K562 (cell line): ENCODE data around the gene ELMO3. TPM values are rescaled to one million over a fixed set of nuclear protein-coding genes. Genes with fewer than 3 reads are reported as not detected.

Source experiments
- AFF4 ChIP-seq: sonication (generic); formaldehyde crosslinking; IDR thresholded peaks from 2 replicates; pipeline ENCODE4 v1.8.0; 2023; ENCODE audit warnings: mild to moderate bottlenecking, missing genetic modification reagents
- ASH1L ChIP-seq: fragments of 450-650 bp; IDR thresholded peaks from 2 replicates; pipeline ENCODE4 v1.6.1; 2018; ENCODE audit warnings: borderline replicate concordance, mild to moderate bottlenecking, low read depth; ENCODE audit not compliant: partially characterized antibody
- DMBX1 ChIP-seq: fragments of 250-450 bp; sonication (Bioruptor Pico); IDR thresholded peaks from 2 replicates; pipeline ENCODE4 v1.8.0; 2022; ENCODE audit warnings: inconsistent platforms, mild to moderate bottlenecking, moderate library complexity, borderline replicate concordance
- MYBL2 ChIP-seq, 2 experiments: fragments of 450-650 bp in 1 of 2; sonication (generic) in 1 of 2; formaldehyde crosslinking in 1 of 2; IDR thresholded peaks; 2 replicates each; pipeline versions ENCODE4 v1.6.1 to v1.8.1; 2017 to 2022; ENCODE audit warnings: borderline replicate concordance in 1 of 2, inconsistent platforms in 1 of 2, low read depth in 1 of 2, mild to moderate bottlenecking in 1 of 2, missing genetic modification reagents in 1 of 2, moderate library complexity in 1 of 2
- RCOR1 ChIP-seq, 2 experiments: IDR thresholded peaks; 2 replicates each; pipeline ENCODE4 v1.6.1; 2012; ENCODE audit warnings: low read depth in 2 of 2, low read length in 2 of 2, borderline replicate concordance in 1 of 2, improper control_type of control experiment in 1 of 2
- TRIM24 ChIP-seq, 2 experiments: fragments of 450-650 bp; IDR thresholded peaks; 2 replicates each; pipeline ENCODE4 v1.6.1; 2016
- TRIM28 ChIP-seq: fragments of 450-650 bp; IDR thresholded peaks from 2 replicates; pipeline ENCODE4 v1.6.1; 2017
- UBTF ChIP-seq, 2 experiments: IDR thresholded peaks; 2 replicates each; pipeline ENCODE4 v1.6.1; 2012; ENCODE audit warnings: improper control_type of control experiment in 2 of 2, low read depth in 2 of 2, low read length in 2 of 2, borderline replicate concordance in 1 of 2
- ZNF143 ChIP-seq: sonication (generic); formaldehyde crosslinking; IDR thresholded peaks from 2 replicates; pipeline ENCODE4 v1.9.0; 2022; ENCODE audit warnings: mild to moderate bottlenecking, missing genetic modification reagents
- ZNF318 ChIP-seq, 2 experiments: fragments of 450-650 bp; IDR thresholded peaks; 2 replicates each; pipeline ENCODE4 v1.6.1; 2016; ENCODE audit warnings: mild to moderate bottlenecking in 2 of 2, borderline replicate concordance in 1 of 2, low read depth in 1 of 2, moderate library complexity in 1 of 2
- ZNF507 ChIP-seq: conservative IDR thresholded peaks from 2 replicates; pipeline ENCODE4 v1.6.1; 2017; ENCODE audit warnings: missing genetic modification characterization, missing compliant biosample characterization
- polyA plus RNA-seq, 8 experiments: library from polyadenylated mRNA; depleted of rRNA in 4 of 8; stranded (reverse) in 5 of 8; unstranded in 3 of 8; fragments of >200 nt; fragmentation: Nextera tagmentation in 2 of 8; fragmentation: Illumina TruSeq in 1 of 8; extraction: Ambion mirVana in 2 of 8; extraction: Trizol in 1 of 8; gene quantifications; 2 replicates each; pipeline versions ENCODE4 v1.2.1 to v1.2.3, GENCODE V29; 2011 to 2014; ENCODE audit warnings: inconsistent platforms in 1 of 8, missing spikeins in 1 of 8
- total RNA-seq, 7 experiments: library from RNA; depleted of rRNA in 6 of 7; stranded (reverse); fragments of >200 nt in 6 of 7; fragmentation: Illumina TruSeq in 2 of 7; extraction: Trizol in 2 of 7; gene quantifications; 2 replicates each; pipeline versions ENCODE4 v1.2.1 to v1.2.3, GENCODE V29; 2011 to 2021; ENCODE audit warnings: low replicate concordance in 1 of 7

The ELMO3 gene
- total and polyA plus RNA-seq, 9 of the 15 experiments (the other 6 are each of a cell fraction or from before 2014, with no cell fraction given), result 0.04 to 5.1 (median 1.5) TPM

GRCh38 chr16:67235816-67236562 lies 37.1 kb downstream of the ELMO3 start (continued):
- TF ChIP-seq ZNF318 (IDR thresholded peaks at IDR 0.05; ENCODE audit: borderline replicate concordance in 1 of 2, low read depth in 1 of 2) (no peak), MYBL2 (IDR thresholded peaks at IDR 0.05; ENCODE audit: low read depth) (no peak), MYBL2 (CRISPR knock-in tag; IDR thresholded peaks at IDR 0.05; ENCODE audit: borderline replicate concordance) (no peak), TRIM28 (no peak), AFF4 (CRISPR knock-in tag) (no peak), ASH1L (no peak), DMBX1 (CRISPR knock-in tag) (no peak), ZNF143 (CRISPR knock-in tag) (no peak), TRIM24 (IDR thresholded peaks at IDR 0.05) (no peak), RCOR1 (IDR thresholded peaks at IDR 0.05; ENCODE audit: borderline replicate concordance in 1 of 2, low read depth in 2 of 2, low read length in 2 of 2) (no peak), UBTF (IDR thresholded peaks at IDR 0.05; ENCODE audit: borderline replicate concordance in 1 of 2, low read depth in 2 of 2, low read length in 2 of 2) (no peak), ZNF507 (tag) (no peak)
